KOPT-K1 (cell line): Measurements from ENCODE around the gene IBA57.
"Not testable (repeated sequence)": the region's sequence is repeated elsewhere in the genome, so short reads cannot be mapped to it uniquely, and the experiment has no call there.

Experiments
- H3K27ac ChIP-seq: fragments of 200-600 bp; sonication (generic); 2 replicates; pipeline ENCODE4 v1.5.1; 2016; ENCODE audit warnings: antibody characterized with exemption, mild to moderate bottlenecking, low read depth, low read length; ENCODE audit not compliant: poor library complexity, severe bottlenecking
- H3K36me3 ChIP-seq: fragments of 200-600 bp; sonication (generic); 2 replicates; pipeline ENCODE4 v1.5.1; 2017; ENCODE audit warnings: antibody characterized with exemption, mild to moderate bottlenecking, low read length, moderate library complexity; ENCODE audit not compliant: insufficient read depth
- H3K9me3 ChIP-seq: fragments of 200-600 bp; sonication (generic); 2 replicates; pipeline ENCODE4 v1.5.1; 2017; ENCODE audit warnings: antibody characterized with exemption, low read length, mild to moderate bottlenecking; ENCODE audit not compliant: insufficient read depth, poor library complexity, severe bottlenecking

Gene IBA57

GRCh38 chr1:228213917-228214808, 48.6 kb downstream of the IBA57 start:
- Histone ChIP-seq H3K27ac (no peak overlapping the region), H3K36me3 (peaks cover 34% of the 10 kb centered on the region), H3K9me3 (no peaks in the 10 kb centered on the region)

- no peak overlapping the region for H3K27ac ChIP-seq
- H3K9me3 ChIP-seq = no peaks in the 10 kb centered on the region
- H3K36me3 ChIP-seq = peaks cover 43% of the 10 kb centered on the region
Measured at GRCh38 chr1:228214921-228215662, 49.5 kb downstream of the IBA57 start.

GRCh38 chr1:228215663-228216116, 50.1 kb downstream of the IBA57 start:
- Histone ChIP-seq H3K27ac (no peak overlapping the region), H3K36me3 (peaks cover 48% of the 10 kb centered on the region), H3K9me3 (no peaks in the 10 kb centered on the region)

- Histone ChIP-seq H3K9me3 (no peaks in the 10 kb centered on the region), H3K36me3 (peaks cover 48% of the 10 kb centered on the region), H3K27ac (no peak overlapping the region)
Measured at GRCh38 chr1:228216371-228217320, 51.0 kb downstream of the IBA57 start.

GRCh38 chr1:228217551-228218344, 52.1 kb downstream of the IBA57 start:
- Histone ChIP-seq H3K36me3 (peaks cover 48% of the 10 kb centered on the region), H3K27ac (no peak overlapping the region), H3K9me3 (no peaks in the 10 kb centered on the region)

GRCh38 chr1:228218513-228219244, 53.1 kb downstream of the IBA57 start:
- peaks cover 48% of the 10 kb centered on the region for H3K36me3 ChIP-seq
- H3K27ac ChIP-seq = no peak overlapping the region

GRCh38 chr1:228219245-228219961, 53.8 kb downstream of the IBA57 start:
- Histone ChIP-seq H3K9me3 (no peaks in the 10 kb centered on the region), H3K36me3 (peaks cover 53% of the 10 kb centered on the region), H3K27ac (no peak overlapping the region)

More at GRCh38 chr1:228218513-228219244, 53.1 kb downstream of the IBA57 start:
- no peaks in the 10 kb centered on the region for H3K9me3 ChIP-seq

GRCh38 chr1:228219962-228220780, 54.6 kb downstream of the IBA57 start:
- Histone ChIP-seq H3K27ac (no peak overlapping the region), H3K9me3 (peaks cover 6% of the 10 kb centered on the region), H3K36me3 (peaks cover 54% of the 10 kb centered on the region)

- H3K9me3 ChIP-seq, H3K27ac ChIP-seq: not testable (repeated sequence)
- peaks cover 57% of the 10 kb centered on the region for H3K36me3 ChIP-seq
Measured at GRCh38 chr1:228221097-228221496, 55.5 kb downstream of the IBA57 start.

GRCh38 chr1:228222548-228222947, 56.9 kb downstream of the IBA57 start:
- H3K27ac ChIP-seq = no peak overlapping the region
- H3K9me3 ChIP-seq = peaks cover 8% of the 10 kb centered on the region
- peaks cover 65% of the 10 kb centered on the region for H3K36me3 ChIP-seq

GRCh38 chr1:228224198-228225164, 58.9 kb downstream of the IBA57 start:
- Histone ChIP-seq H3K36me3 (peaks cover 59% of the 10 kb centered on the region), H3K27ac (no peak overlapping the region), H3K9me3 (peaks cover 8% of the 10 kb centered on the region)
